ENCODE measurements around the gene DLG5. TPM values are rescaled to one million over a fixed set of nuclear protein-coding genes. Genes with fewer than 3 reads are reported as not detected.

DLG5 gene
- total RNA-seq, 2 experiments from 2014 or later, result 3.2 to 3.5 TPM

DNA sequence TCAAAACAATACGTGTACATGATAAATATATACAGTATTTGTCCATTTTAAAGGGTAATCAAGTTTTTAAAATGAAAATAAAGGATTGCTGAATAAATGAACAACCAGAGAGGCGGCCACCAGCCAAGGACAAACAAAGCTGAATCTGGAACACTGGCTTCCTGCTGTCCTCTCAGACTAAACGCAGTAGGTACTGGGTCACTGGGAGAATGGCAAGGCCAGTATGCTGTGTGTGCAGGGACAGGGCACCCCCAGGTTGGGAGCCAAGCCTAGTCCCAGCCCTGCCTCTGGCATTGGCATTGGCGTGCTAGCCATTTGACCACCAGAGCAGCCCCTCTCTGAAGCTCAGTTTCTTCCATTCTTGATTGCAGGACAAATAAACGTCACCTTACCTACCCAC is 33.8 kb downstream of the DLG5 start:
- POLR2A ChIA-PET, result no interaction called here
- Mint-ChIP-seq H3K36me3 (ENCODE audit: low read depth) (no peaks in the 10 kb centered on the region), H3K4me1 (ENCODE audit: low read depth) (peaks cover 5% of the 10 kb centered on the region), H3K27ac (no peak overlapping the region), H3K4me3 (no peak overlapping the region), H3K9me3 (ENCODE audit: insufficient read depth) (no peaks in the 10 kb centered on the region), H3K27me3 (ENCODE audit: low read depth) (no peaks in the 10 kb centered on the region)
- DNase-seq (no peak), ATAC-seq (no peak)
- CTCF ChIA-PET, result no interaction called here

- Mint-ChIP-seq H3K27ac (no peak overlapping the region), H3K4me3 (no peak overlapping the region), H3K9me3 (ENCODE audit: insufficient read depth) (no peaks in the 10 kb centered on the region), H3K4me1 (ENCODE audit: low read depth) (peaks cover 5% of the 10 kb centered on the region), H3K36me3 (ENCODE audit: low read depth) (no peaks in the 10 kb centered on the region), H3K27me3 (ENCODE audit: low read depth) (no peaks in the 10 kb centered on the region)
- ChIA-PET POLR2A (interaction anchor here (0.6 kb wide), 1 partner anchor 94 kb away, joined by 3 read pairs; no protein-coding TSS in a partner anchor), CTCF (interaction anchor here (0.7 kb wide), 1 partner anchor 730 kb away, joined by 3 read pairs; no protein-coding TSS in a partner anchor)
- no peak for DNase-seq
- ATAC-seq, result no peak
Measured at GRCh38 chr10:77892021-77892739, 34.4 kb downstream of the DLG5 start.

GRCh38 chr10:77890097-77890496 is 36.5 kb downstream of the DLG5 start:
- no peaks in the 10 kb centered on the region for H3K27me3 Mint-ChIP-seq (ENCODE audit: low read depth)
- CTCF ChIA-PET, result no interaction called here
- no peaks in the 10 kb centered on the region for H3K9me3 Mint-ChIP-seq (ENCODE audit: insufficient read depth)
- POLR2A ChIA-PET, result no interaction called here
- H3K36me3 Mint-ChIP-seq (ENCODE audit: low read depth), result no peaks in the 10 kb centered on the region
- no peak for ATAC-seq
- H3K4me1 Mint-ChIP-seq (ENCODE audit: low read depth), result peaks cover 5% of the 10 kb centered on the region
- H3K27ac Mint-ChIP-seq, result no peak overlapping the region
- no peak for DNase-seq
- H3K4me3 Mint-ChIP-seq, result no peak overlapping the region

GRCh38 chr10:77889277-77889903 is 37.2 kb downstream of the DLG5 start:
- no peak for ATAC-seq
- Mint-ChIP-seq H3K9me3 (ENCODE audit: insufficient read depth) (no peaks in the 10 kb centered on the region), H3K27me3 (ENCODE audit: low read depth) (no peaks in the 10 kb centered on the region), H3K4me3 (no peak overlapping the region), H3K36me3 (ENCODE audit: low read depth) (no peaks in the 10 kb centered on the region), H3K27ac (no peak overlapping the region), H3K4me1 (ENCODE audit: low read depth) (peaks cover 5% of the 10 kb centered on the region)
- CTCF ChIA-PET, result no interaction called here
- POLR2A ChIA-PET, result no interaction called here
- no peak for DNase-seq

- H3K9me3 Mint-ChIP-seq (ENCODE audit: insufficient read depth), result no peaks in the 10 kb centered on the region
- H3K27ac Mint-ChIP-seq, result no peak overlapping the region
- no peak for DNase-seq
- no peaks in the 10 kb centered on the region for H3K4me1 Mint-ChIP-seq (ENCODE audit: low read depth)
- no peak for ATAC-seq
- H3K27me3 Mint-ChIP-seq (ENCODE audit: low read depth), result no peaks in the 10 kb centered on the region
- H3K36me3 Mint-ChIP-seq (ENCODE audit: low read depth), result no peaks in the 10 kb centered on the region
- H3K4me3 Mint-ChIP-seq, result no peak overlapping the region
- ChIA-PET CTCF (no interaction called here), POLR2A (no interaction called here)
Measured at GRCh38 chr10:77888356-77888703, 38.2 kb downstream of the DLG5 start.

DNA sequence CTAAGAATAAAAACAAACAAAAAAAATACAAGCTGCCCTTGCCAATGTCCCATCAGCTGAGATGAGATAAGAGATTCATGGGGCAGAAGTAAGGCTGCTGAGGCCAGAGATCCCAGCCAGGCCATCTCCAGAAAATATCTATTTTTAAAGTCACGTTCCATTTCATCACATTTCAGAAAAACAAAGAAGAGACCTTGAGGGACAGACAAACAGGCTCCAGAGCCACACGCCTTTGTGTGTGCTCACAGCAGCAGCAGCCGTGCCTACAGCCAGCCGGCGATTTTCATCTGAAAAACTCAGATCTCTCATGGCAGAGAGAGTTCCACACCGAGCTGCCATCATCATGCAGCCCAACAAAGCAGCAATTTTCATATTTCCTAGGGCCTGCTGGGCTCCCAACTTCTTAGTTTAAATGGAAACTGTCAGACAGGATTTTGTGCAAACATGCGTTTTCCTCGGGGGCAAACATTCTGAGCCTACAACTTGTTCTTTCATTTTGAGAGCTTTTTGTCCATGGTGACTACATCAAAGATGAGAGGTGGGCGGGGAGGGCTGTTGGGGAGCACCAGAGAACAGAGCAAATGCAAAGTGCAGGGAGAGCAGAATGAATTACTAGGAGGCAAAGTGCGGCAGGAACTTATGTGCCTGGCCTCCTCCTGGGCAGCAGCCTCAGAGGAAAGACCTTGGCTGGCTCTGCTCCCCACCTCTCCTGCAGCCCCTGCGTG is 38.8 kb downstream of the DLG5 start:
- POLR2A ChIA-PET, result no interaction called here
- CTCF ChIA-PET, result no interaction called here

DNA sequence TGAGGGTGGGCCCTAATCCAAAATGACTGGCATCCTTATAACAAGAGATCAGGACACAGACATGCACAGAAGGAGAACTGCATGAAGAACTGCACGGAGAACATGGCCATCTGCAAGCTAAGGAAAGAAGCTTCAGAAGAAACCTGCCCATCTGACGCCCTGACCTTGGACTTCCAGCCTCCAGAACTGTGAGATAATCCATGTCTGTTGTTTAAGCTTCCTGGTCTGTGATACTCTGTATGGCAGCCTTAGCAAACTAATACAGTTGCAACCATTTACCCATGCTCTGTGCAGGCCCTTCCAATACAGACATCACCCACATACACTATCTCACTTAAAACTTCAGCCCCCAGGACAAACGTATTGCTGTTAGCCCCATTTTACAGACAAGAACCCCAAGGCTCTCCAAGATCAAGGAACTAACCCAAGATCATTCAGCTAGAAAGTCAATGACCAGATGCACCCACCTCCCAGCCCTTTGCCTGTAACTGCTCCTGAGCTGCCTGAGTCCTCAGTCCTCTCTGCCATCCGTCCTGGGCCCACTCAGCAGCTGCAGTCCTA is 39.7 kb downstream of the DLG5 start:
- ATAC-seq (no peak), DNase-seq (no peak)
- no peak overlapping the region for H3K27ac Mint-ChIP-seq
- H3K4me3 Mint-ChIP-seq, result no peak overlapping the region
- no peaks in the 10 kb centered on the region for H3K4me1 Mint-ChIP-seq (ENCODE audit: low read depth)
- ChIA-PET POLR2A (no interaction called here), CTCF (no interaction called here)
- H3K27me3 Mint-ChIP-seq (ENCODE audit: low read depth), result peaks cover 5% of the 10 kb centered on the region
- H3K9me3 Mint-ChIP-seq (ENCODE audit: insufficient read depth), result no peaks in the 10 kb centered on the region
- no peaks in the 10 kb centered on the region for H3K36me3 Mint-ChIP-seq (ENCODE audit: low read depth)

More for the DNA sequence above, 38.8 kb downstream of the DLG5 start:
- no peak for ATAC-seq
- no peaks in the 10 kb centered on the region for H3K36me3 Mint-ChIP-seq (ENCODE audit: low read depth)
- H3K27ac Mint-ChIP-seq, result no peak overlapping the region
- DNase-seq, result no peak
- no peaks in the 10 kb centered on the region for H3K9me3 Mint-ChIP-seq (ENCODE audit: insufficient read depth)
- H3K27me3 Mint-ChIP-seq (ENCODE audit: low read depth), result peaks cover 2% of the 10 kb centered on the region
- H3K4me3 Mint-ChIP-seq, result no peak overlapping the region
- H3K4me1 Mint-ChIP-seq (ENCODE audit: low read depth), result no peaks in the 10 kb centered on the region

- Mint-ChIP-seq H3K4me1 (ENCODE audit: low read depth) (no peaks in the 10 kb centered on the region), H3K4me3 (no peak overlapping the region), H3K36me3 (ENCODE audit: low read depth) (no peaks in the 10 kb centered on the region), H3K27ac (no peak overlapping the region), H3K27me3 (ENCODE audit: low read depth) (peaks cover 5% of the 10 kb centered on the region), H3K9me3 (ENCODE audit: insufficient read depth) (no peaks in the 10 kb centered on the region)
- no peak for DNase-seq
- ChIA-PET POLR2A (no interaction called here), CTCF (no interaction called here)
- no peak for ATAC-seq
Measured at GRCh38 chr10:77884181-77884580, 42.4 kb downstream of the DLG5 start.

DNA sequence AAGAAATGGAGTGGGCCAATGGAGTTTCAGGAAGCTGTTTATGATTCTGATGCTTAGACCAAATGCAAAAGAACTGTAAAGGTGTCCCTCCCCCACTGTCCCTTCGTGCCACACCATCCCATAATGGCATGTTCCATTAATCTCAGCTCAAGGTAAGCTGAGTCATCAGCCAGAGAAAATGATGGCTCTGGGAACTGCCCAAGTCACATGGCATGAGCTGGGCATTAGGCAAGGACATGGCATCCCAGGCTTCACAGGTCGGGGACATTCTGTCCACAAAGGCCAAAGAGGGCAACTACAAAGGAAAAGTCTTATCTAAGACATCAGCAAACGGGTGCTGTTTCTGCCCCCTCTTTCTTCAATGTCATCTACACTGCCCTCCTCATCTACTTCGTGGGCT is 44.9 kb downstream of the DLG5 start:
- POLR2A ChIA-PET, result no interaction called here
- H3K27me3 Mint-ChIP-seq (ENCODE audit: low read depth), result peaks cover 5% of the 10 kb centered on the region
- CTCF ChIA-PET, result no interaction called here
- no peak for ATAC-seq
- DNase-seq, result no peak
- no peaks in the 10 kb centered on the region for H3K36me3 Mint-ChIP-seq (ENCODE audit: low read depth)
- H3K4me1 Mint-ChIP-seq (ENCODE audit: low read depth), result peaks cover 14% of the 10 kb centered on the region
- no peak overlapping the region for H3K4me3 Mint-ChIP-seq
- no peak overlapping the region for H3K27ac Mint-ChIP-seq
- no peaks in the 10 kb centered on the region for H3K9me3 Mint-ChIP-seq (ENCODE audit: insufficient read depth)

GRCh38 chr10:77881222-77881621 is 45.3 kb downstream of the DLG5 start:
- Mint-ChIP-seq H3K27ac (no peak overlapping the region), H3K4me1 (ENCODE audit: low read depth) (peaks cover 14% of the 10 kb centered on the region), H3K36me3 (ENCODE audit: low read depth) (no peaks in the 10 kb centered on the region), H3K4me3 (no peak overlapping the region), H3K9me3 (ENCODE audit: insufficient read depth) (no peaks in the 10 kb centered on the region), H3K27me3 (ENCODE audit: low read depth) (peaks cover 5% of the 10 kb centered on the region)
- ATAC-seq, result no peak
- DNase-seq, result no peak
- ChIA-PET POLR2A (no interaction called here), CTCF (no interaction called here)

GRCh38 chr10:77879710-77880109 is 46.8 kb downstream of the DLG5 start:
- Mint-ChIP-seq H3K4me1 (ENCODE audit: low read depth) (peaks cover 17% of the 10 kb centered on the region), H3K27me3 (ENCODE audit: low read depth) (peaks cover 5% of the 10 kb centered on the region), H3K27ac (no peak overlapping the region), H3K36me3 (ENCODE audit: low read depth) (no peaks in the 10 kb centered on the region), H3K4me3 (no peak overlapping the region), H3K9me3 (ENCODE audit: insufficient read depth) (no peaks in the 10 kb centered on the region)
- POLR2A ChIA-PET, result no interaction called here
- DNase-seq, result no peak
- CTCF ChIA-PET, result no interaction called here
- no peak for ATAC-seq

DNA sequence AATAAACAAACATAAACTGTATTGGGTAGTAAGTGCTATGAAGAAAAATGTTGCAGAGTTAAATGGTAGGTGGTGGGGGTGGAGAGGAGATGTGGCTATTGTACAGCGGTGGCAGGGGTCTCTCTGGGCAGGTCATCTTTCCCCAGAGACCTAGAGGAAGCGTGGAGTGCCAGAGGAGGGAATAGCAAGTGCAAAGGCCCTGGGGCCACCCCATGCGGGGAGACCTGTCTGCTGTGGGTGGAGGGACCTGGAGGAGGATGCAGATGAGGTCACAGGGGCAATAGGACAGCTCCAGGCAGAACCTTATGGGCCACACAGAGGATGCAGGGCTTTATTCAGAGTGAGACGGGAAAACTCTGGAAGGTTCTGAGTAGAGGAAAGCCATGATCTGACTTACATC is 47.5 kb downstream of the DLG5 start:
- H3K36me3 Mint-ChIP-seq (ENCODE audit: low read depth), result no peaks in the 10 kb centered on the region
- no peak overlapping the region for H3K27ac Mint-ChIP-seq
- ChIA-PET CTCF (interaction anchor here (0.6 kb wide), 1 partner anchor 32 kb away, joined by 3 read pairs; no protein-coding TSS in a partner anchor), POLR2A (no interaction called here)
- peaks cover 5% of the 10 kb centered on the region for H3K27me3 Mint-ChIP-seq (ENCODE audit: low read depth)
- no peak overlapping the region for H3K4me3 Mint-ChIP-seq
- no peak for DNase-seq
- peaks cover 23% of the 10 kb centered on the region for H3K4me1 Mint-ChIP-seq (ENCODE audit: low read depth)
- ATAC-seq, result no peak
- no peaks in the 10 kb centered on the region for H3K9me3 Mint-ChIP-seq (ENCODE audit: insufficient read depth)

All from activated CD8-positive, alpha-beta T cell treated with anti-CD3 and anti-CD28 coated beads, Interleukin-2, amount 10 ng/mL, durations not matched to agents 7 days and 5 days (primary cell).